Measurements from ENCODE around the gene CFAP20DC. TPM values are rescaled to one million over a fixed set of nuclear protein-coding genes. Genes with fewer than 3 reads are reported as not detected.

The CFAP20DC gene
- total RNA-seq, 1 experiment from 2014 or later: 2.9 TPM

GRCh38 chr3:58948018-58948417 is 101.8 kb downstream of the CFAP20DC start:
- Histone ChIP-seq H3K9me3 (ENCODE audit: control insufficient read depth in 1 of 2, insufficient read depth in 1 of 2, low read depth in 1 of 2, low read length in 2 of 2) (no peaks in the 10 kb centered on the region), H3K4me1 (ENCODE audit: control insufficient read depth in 1 of 2, insufficient read depth in 2 of 2, low read length in 2 of 2) (no peaks in the 10 kb centered on the region), H3K4me2 (ENCODE audit: low read length) (no peak overlapping the region), H4K20me1 (ENCODE audit: insufficient read depth) (no peaks in the 10 kb centered on the region), H3K9me2 (ENCODE audit: insufficient read depth) (no peaks in the 10 kb centered on the region), H3K27me3 (ENCODE audit: insufficient read depth, low read length) (no peaks in the 10 kb centered on the region), H3K79me2 (ENCODE audit: insufficient read depth, low read length) (no peaks in the 10 kb centered on the region), H2AFZ (ENCODE audit: low read depth, low read length, poor library complexity, severe bottlenecking) (no peak overlapping the region), H3K9ac (ENCODE audit: low read length) (no peak overlapping the region), H3K36me3 (ENCODE audit: control insufficient read depth in 1 of 2, insufficient read depth in 2 of 2, low read length in 2 of 2) (no peaks in the 10 kb centered on the region), H3K4me3 (replicated peaks in 1 of 2; ENCODE audit: low read depth in 1 of 2, low read length in 2 of 2) (no peak overlapping the region), H3K27ac (ENCODE audit: low read depth, low read length) (no peak overlapping the region)
- ATAC-seq (no peak), DNase-seq (ENCODE audit: low read depth, low spot score) (no peak)
- intact Hi-C loops (cut with micrococcal nuclease): no loop called here
- BruUV-seq (replicated peaks): no TSS peak
- ChIA-PET RAD21 (ENCODE audit: low non-redundant PET in 1 of 2, low total read pairs in 2 of 2, uncharacterized antibody in 2 of 2, unreplicated experiment in 2 of 2) (no interaction called here), CTCF (no interaction called here), POLR2A (no interaction called here)
- no peak for TF ChIP-seq MAX (IDR thresholded peaks at IDR 0.05)
- TF ChIP-seq CTCF (IDR thresholded peaks at IDR 0.05 in 2 of 3, conservative IDR thresholded peaks at IDR 0.05 in 1 of 3; ENCODE audit: borderline replicate concordance in 1 of 3, insufficient read depth in 1 of 3, low read depth in 2 of 3, low read length in 2 of 3): no peak
- TF ChIP-seq CBX3 (IDR thresholded peaks at IDR 0.05; ENCODE audit: low read depth): no peak
- no peak for TF ChIP-seq EZH2phosphoT487 (IDR thresholded peaks at IDR 0.05; ENCODE audit: borderline replicate concordance)
- TF ChIP-seq TCF7L2 (IDR thresholded peaks at IDR 0.05; ENCODE audit: borderline replicate concordance, extremely low read depth, insufficient read depth, insufficient read length): no peak
- TF ChIP-seq EGR1 (IDR thresholded peaks at IDR 0.05; ENCODE audit: low read depth): no peak
- no peak for TF ChIP-seq SP1 (IDR thresholded peaks at IDR 0.05; ENCODE audit: low read depth)
- TF ChIP-seq CEBPB (IDR thresholded peaks at IDR 0.05; ENCODE audit: low read depth): no peak
- no peak for TF ChIP-seq YY1 (IDR thresholded peaks at IDR 0.05; ENCODE audit: extremely low read depth, insufficient replicate concordance, low read depth, low read length)
- no peak for TF ChIP-seq ZBTB33 (IDR thresholded peaks at IDR 0.05; ENCODE audit: extremely low read depth, insufficient replicate concordance, low read length)
- TF ChIP-seq ATF3 (IDR thresholded peaks at IDR 0.05): no peak
- TF ChIP-seq POLR2AphosphoS5 (IDR thresholded peaks at IDR 0.05; ENCODE audit: low read depth, low read length): no peak
- TF ChIP-seq ELF1 (IDR thresholded peaks at IDR 0.05; ENCODE audit: borderline replicate concordance, low read depth): no peak
- TF ChIP-seq ZFX (IDR thresholded peaks at IDR 0.05): no peak
- no peak for TF ChIP-seq EZH2 (IDR thresholded peaks at IDR 0.05)

Data from HCT116 (cell line).